HUDEP-2 (cell line): ENCODE data around the gene CHMP3.

ENCODE experiments used
- DNase-seq, 76 experiments: peaks; one replicate each; lab custom pipeline; 2025; ENCODE audit not compliant: unreplicated experiment in 76 of 76; lab: John Stamatoyannopoulos, UW

The CHMP3 gene

GRCh38 chr2:86471637-86472036 lies 91.6 kb downstream of the CHMP3 start:
- no peak for DNase-seq

DNA sequence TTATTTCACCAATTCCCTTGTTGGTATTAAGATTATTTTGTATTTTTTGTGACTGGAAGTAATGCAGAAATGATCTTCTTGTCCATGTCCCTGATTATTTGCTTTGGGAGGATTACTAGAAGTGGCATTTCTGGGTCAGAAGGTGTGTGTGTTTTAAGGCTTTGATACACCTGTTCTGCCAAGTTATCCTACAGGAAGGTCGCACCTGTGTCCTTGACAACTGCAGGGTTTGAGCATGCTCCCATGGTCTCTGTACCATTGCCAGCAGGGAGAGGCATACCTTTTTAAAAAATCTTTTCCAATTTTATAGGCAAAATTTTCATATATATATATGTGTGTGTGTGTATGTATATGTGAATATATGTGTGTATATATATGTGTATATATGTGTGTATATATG lies 92.4 kb downstream of the CHMP3 start:
- DNase-seq = no peak

DNA sequence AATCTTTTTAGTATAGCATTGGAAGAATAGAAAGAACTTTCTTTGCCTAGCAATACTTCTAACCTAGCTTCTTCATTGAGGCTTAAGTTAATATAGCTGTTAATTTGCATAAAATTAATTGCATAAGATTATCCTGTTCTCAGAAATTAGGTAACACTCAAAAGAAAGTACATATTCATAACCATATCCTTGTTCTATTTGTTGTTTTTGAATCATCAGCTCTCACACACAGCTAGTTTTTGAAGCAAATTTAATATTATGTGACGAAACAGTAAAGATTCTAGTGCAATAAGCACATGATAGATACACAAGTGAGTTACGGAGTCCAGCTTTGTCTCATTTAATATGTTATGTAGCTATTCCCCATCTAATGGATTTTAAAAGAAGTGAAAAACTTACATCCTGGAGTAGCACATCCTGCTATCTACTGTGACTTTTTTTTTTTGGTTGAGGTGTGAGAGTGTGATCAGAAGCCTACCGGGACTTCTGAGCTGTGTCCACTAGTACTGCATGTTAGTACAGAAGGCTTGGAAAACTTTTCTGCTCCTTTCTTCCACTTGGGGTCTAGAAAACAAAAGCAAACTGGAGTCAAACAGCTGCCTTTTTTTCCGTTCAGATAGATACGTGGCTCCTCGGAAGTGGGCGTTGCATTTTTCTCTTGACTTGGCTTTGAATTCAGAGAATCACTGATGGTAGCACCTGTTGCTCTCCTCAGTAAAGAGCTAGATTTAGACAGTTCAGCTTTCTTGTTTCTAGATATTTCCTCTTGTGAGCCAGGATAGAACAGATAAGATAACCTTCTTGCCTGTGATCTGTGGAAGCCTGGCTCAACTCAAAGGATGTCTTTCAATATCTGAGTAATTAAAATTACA lies 94.8 kb downstream of the CHMP3 start:
- DNase-seq = no peak

GRCh38 chr2:86466306-86466705 lies 96.9 kb downstream of the CHMP3 start:
- no peak for DNase-seq

GRCh38 chr2:86464652-86465051 lies 98.6 kb downstream of the CHMP3 start:
- no peak for DNase-seq

DNA sequence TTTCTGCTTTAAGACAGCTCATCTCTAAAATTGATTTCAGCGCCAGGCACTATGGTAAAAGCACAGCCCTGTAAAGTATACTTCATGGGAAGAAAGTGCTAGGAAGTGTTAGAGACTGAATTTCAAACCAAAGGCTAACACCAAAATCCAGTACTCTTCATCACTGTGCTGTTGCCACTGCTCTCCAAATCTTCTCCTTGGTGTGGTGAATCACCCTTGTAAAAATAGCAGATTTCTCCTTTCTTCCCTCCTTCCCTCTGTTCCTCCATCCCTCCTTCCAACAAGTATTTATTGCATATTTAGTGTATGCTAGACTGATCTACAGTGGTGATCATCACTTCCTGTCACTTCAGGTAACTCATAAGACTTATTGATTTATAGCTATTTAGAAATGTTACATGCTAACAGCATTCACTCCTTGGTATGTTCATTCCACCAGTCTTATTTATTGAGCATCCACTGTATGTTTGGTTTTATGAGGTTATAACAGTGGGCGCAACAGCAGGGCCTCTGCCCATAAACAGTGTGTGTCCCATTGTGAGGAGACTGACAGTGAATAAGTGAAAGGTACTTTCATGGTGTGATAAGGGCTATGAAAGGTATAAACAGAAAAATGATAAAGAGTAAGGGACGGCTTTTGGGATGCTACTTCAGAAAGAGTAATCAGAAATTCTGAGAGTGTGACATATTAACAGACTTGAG lies 102.0 kb downstream of the CHMP3 start:
- no peak for DNase-seq

- no peak for DNase-seq
These were observed 108.1 kb downstream of the CHMP3 start for GRCh38 chr2:86455181-86455580.

DNA sequence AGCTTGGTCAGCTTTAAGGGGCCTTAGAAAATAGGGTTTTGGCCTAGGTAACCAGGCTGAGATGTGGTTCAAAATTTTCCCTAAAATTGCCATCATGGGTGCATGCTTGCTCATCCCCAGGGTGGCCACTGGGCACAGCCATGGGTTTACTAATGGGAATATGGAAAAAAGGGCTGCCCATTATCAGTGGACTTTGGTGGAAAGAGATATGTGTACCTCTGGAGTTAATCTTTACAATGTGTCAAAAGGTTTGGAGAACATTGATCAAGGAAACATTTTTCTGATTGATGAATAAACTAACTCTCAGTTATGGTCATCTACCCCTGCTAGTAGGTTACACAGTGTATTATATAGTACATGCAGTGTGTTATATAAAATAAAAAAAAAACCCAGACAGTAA lies 109.0 kb downstream of the CHMP3 start:
- DNase-seq = peak in 1 of 76 experiments; percentile 2

DNA sequence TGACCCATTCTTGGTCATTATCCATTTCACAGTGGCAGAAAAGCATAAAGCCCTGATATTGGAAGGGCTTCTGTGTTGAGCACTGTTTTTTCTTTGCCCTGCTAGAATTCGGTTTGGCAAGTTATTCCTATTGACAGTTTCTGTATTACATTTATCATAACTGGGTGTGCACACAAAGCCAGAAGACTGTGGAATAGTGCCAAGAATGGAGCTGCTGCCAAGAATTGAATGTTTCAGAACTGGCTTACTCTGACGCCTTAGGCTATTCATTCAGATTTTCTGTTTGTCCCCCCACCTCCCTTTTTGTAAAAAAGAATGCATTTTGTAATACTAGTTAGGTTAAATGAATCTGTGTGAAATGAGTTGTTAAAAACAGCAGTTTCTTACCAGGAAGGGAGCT lies 109.4 kb downstream of the CHMP3 start:
- peak in 71 of 76 experiments; percentile 2 to 87 (median 62) for DNase-seq
